HG03520 (cell line): ENCODE results near the gene CBX7.

ENCODE experiments used
- ATAC-seq: cut with Tn5 transposase; IDR thresholded peaks from one replicate; pipeline ENCODE4 v1.9.1; 2021; ENCODE audit warnings: mild to moderate bottlenecking, moderate library complexity; ENCODE audit not compliant: unreplicated experiment

Gene CBX7

DNA sequence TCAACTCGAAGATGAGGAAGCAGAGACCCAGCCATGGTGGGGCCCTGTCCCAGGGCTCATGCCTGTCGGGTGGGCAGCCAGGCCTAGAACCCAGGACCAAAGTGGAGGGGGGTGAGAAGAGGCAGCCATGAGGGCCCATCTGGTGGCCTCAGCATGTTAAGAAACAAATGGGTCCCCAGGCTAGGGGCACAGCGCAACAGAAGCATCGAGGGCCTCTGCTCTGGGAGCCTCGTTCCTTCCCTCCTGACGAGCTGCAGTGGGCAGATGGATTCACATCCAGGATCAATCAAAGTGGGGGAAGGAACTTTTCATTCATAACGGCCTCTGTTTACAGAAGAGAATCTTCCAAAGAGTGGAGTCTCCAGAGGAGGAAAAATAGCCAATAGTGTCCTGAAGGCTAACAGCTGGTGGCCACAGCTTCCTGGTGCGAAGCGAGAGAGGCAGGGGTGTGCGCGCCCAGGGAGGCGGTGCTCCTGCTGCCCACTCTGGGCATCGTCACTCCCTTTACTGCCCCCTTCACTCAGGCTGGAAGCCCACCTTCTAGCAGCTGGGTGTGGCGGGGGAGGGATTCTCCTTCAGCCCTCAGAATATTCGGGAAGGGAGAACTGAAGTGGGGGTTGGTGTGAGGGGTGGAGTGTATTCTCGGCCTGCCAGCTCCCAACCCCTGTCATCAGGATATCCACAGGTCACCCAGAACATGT lies 4.3 kb downstream of the CBX7 start:
- no peak for ATAC-seq

DNA sequence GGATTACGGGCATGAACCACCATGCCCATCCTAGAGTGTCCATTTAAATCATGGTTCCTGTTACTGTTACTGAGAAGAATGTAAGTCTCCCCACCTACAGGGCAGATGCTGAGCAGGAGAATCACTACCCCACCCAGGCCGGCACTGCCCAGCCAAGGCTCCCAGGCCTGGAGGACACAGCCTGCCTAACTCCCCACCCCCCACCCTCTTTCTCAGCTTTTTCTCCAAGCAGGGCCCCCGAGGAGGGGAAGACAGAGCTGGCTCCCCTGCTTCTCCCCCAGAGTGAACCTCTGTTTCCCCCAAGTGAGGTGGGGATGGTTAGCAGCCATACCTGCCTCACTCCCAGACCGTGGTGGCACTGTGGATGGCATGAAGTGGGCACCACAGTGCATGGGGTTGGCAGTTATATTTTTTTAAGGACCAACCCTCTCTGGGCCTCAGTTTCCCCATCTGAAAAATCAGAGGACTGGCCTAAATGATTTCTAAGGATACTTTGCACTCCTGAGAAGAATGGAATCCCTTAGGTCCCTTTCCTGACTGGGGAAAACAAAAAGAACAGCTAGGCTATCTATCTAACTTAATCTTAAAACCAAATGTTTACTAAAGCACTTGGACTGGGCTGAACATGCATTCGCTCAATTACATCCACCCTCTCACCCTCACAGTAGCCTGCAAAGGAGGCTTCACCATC lies 5.0 kb downstream of the CBX7 start:
- ATAC-seq = no peak

- ATAC-seq = no peak
These were observed 6.0 kb downstream of the CBX7 start for GRCh38 chr22:39146256-39147101.

DNA sequence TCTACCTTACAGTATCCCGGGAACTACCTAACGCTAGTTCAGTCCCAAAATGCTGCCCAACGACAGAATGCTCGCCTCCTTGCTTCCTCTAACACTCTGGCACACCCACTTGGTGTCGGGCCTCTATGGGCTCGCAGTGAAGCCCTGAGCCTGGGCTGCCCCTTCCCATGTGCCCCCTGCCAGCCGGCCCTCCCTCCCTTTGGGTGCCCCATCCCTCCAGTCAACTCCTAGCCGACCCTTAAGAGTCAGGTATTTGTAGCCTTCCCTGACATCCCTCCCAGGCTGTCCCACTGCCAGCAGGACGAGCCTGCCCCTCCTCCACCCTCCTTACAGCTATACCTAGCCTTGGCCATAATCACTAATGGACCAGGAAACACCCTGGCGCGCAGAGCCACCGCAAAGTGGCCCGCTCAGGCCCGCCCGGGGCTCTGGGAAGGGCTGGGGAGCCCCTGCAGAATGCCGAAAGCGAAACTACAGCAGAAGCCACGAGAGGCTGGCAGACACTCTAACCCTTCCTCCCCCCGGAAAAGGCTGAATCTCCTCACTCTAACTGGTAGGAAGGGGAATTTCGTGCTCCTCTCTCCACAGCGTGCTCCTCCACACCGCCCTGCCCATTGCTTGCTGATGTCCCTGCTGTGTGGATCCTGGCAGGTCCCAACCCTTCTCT lies 8.2 kb downstream of the CBX7 start:
- no peak for ATAC-seq

- ATAC-seq = no peak
These were observed 10.3 kb downstream of the CBX7 start for GRCh38 chr22:39142088-39142680.

DNA sequence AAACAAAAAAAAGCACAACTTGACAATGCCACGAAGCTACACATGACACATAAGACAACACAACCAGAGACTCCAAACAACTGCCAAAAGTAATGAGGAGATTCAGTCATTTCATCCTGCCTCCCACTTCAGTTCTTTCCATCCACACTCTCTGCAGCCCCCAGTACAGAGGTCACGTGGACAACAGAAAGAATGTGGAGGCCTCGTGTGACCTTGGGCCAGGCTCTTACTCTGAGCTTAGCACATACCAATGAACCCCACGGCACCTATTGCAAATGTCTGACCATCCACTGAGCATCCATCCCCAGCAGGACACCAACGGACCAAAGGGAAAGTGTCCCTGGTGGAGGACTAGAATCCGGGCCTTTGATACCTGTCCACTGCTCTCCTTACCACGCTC lies 12.5 kb downstream of the CBX7 start:
- ATAC-seq = no peak

DNA sequence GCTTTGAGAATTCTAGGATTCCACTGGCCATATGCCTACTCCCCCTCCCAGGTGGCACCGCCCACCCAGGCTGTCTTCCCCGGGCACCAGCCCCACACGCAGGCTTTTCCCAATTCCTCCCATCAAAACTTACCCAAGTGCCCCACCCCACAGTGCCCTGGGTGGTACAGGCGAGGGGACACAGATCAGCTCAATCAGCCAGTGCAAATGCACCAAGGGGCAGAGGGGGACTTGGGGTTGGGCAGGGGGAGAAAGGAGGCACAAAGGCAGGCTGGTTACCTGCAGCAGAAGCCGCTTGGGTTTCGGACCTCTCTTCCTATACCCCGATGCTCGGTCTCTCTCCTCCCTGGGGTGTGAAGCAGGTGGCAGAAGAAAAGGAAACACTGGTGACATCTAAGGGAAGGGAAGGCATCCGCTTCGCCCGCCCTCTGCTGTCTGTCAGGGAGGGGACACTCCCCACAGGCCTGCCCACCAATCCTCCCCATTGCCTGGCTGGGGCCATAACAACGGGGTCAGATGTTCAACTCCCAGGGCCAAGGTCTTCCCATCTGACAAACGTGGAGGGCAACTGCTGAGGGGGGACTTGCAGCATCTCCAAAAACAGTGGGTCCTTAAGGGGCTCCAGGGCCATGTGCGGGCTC lies 14.0 kb downstream of the CBX7 start:
- no peak for ATAC-seq

GRCh38 chr22:39136317-39136716 lies 16.2 kb downstream of the CBX7 start:
- ATAC-seq = no peak

DNA sequence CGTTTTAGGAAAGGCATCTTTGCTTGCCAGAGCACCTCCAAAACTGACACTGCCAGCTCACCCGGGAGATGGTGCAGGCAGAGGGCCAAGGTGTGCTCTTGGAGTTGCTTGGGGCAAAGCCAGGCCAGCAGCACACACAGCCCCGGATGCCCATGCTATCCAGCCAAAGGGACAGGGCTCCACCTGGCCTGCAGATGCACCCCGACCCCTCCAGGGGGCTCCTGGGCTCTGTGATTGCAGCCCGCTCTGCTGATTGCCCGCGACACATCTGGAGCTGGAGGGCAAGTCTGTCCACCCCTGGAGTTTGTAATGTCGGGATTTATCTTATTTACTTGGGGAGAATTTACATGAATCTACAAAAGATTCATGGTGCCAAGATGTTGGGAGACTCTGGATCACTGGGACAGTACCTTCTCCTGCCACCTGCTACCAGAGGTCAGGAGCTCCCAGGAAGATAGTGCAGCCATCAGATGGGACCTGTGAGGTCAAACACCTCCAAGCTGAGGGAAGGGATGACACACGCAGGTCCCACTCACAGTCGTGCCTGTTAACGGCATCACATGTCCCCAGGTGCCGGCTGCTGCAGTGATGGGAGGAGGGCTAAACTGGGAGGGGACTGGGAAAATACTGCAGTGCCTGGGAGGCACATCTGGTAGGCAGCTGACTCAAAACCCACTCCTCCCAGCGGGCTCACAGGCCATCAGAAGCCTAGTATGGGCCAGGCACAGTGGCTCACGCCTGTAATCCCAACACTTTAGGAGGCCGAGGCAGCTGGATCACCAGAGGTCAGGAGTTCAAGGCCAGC lies 17.2 kb downstream of the CBX7 start:
- no peak for ATAC-seq

GRCh38 chr22:39134366-39135091 lies 18.0 kb downstream of the CBX7 start:
- ATAC-seq = no peak

GRCh38 chr22:39133871-39134270 lies 18.6 kb downstream of the CBX7 start:
- no peak for ATAC-seq

- no peak for ATAC-seq
These were observed 19.5 kb downstream of the CBX7 start for GRCh38 chr22:39132871-39133524.

GRCh38 chr22:39132281-39132680 lies 20.2 kb downstream of the CBX7 start:
- no peak for ATAC-seq

DNA sequence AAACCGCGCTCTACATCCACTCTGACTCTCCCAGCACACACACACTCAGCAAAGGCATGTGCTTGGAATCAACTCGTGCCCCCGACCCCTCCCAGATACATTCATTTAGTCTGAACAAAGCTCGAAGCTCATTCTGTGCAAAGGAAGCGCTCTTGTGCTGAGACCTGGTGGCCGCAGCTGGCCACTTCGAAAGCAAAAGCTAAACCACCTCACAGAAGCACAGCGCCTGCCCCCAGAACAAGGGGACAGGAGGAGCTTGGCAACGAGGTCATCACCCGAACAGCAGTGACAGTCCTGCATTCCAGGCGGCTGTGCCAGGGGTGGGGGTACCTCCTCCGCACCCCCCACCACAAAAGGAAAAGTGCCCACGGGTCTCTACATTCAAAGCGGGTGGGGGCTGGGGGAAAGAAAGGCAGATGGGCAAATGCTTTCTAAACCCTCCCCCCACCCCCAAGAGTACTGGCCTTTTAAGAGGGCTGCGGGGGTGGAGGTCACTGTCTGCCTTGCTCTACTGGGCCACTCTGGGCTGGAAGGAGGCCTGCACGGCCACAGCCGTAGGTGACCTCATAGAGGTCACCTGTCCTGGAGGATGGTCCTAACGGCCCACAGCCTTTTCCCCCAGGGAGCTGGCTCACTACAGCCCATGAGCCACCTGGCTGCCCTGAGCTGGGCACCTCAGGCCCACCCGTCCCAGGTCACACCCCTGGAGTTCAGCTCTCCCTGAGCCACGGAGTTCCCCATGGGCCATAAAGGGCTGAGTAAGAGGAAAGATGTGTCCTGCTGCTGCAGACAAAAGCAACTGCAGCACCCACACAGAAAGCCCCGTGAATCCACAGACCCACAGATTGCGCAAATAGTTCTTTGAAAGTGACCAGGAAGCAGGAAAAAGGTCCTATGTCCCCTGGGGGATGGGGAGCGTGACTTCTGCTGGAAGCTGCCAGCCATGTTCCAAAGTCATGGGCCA lies 21.3 kb downstream of the CBX7 start:
- ATAC-seq = no peak

GRCh38 chr22:39130152-39130704 lies 22.3 kb downstream of the CBX7 start:
- no peak for ATAC-seq

- no peak for ATAC-seq
These were observed 22.7 kb downstream of the CBX7 start for GRCh38 chr22:39129746-39130145.

- no peak for ATAC-seq
These were observed 23.4 kb downstream of the CBX7 start for GRCh38 chr22:39129081-39129480.
